Lung microvascular endothelial cell (primary cell): ENCODE data around the gene TRIM47. TPM values are rescaled to one million over a fixed set of nuclear protein-coding genes. Genes with fewer than 3 reads are reported as not detected.
"Not testable (repeated sequence)": the region's sequence is repeated elsewhere in the genome, so short reads cannot be mapped to it uniquely, and the experiment has no call there.

Experiments
- DNase-seq, 2 donors: peaks; one replicate each; pipeline versions ENCODE4 v3.0.0 to v3.0.0-alpha.2; 2010; ENCODE audit warnings: low read depth in 2 of 2
- total RNA-seq: library from RNA; depleted of rRNA; stranded (reverse); fragments of >200 nt; gene quantifications from 2 replicates; pipeline ENCODE4 v1.2.1, GENCODE V29; 2014

The TRIM47 gene
- total RNA-seq, 1 donor from 2014 or later = 56.9 TPM

DNA sequence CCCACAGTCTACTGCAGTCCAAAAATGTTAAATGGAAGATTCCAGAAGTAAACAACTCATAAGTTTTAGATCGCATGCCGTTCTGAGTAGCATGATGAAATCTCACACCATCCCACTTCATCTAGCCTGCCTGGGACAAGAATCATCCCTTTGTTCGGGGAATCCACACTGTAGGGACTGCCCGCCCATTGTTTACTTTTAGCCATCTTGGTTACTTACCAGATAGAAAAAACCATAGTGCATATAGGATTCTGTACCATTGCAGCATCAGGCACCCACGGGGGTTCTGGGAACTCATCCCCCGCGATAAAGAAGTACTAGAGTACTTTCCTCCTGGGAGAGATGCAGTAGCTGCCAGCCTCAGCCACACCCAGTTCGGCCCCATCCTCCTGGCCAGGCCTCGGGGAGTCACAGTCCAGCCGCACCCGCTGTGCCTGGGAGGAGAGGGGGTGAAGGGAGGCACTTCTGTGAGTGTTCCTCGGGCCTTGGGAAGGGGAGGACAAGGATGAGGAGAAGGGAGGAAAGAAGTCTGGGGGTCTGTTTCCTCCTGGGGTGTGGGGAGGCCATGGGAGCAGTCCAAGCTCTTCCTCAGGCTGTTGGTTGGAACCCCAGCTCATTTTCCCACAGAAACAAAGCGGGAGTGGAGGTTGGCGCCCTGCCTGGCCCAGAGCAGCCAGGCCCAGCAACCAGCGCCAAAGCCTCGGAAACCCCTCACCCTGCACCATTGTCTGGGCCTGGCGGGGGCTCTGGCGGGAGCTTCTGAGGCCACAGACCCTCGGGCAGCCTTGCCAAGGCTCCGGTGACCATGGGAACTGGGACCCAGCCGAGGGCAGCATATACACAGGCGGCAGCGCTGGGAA lies 8.9 kb downstream of the TRIM47 start:
- peak; percentile 29 to 95 for DNase-seq

DNA sequence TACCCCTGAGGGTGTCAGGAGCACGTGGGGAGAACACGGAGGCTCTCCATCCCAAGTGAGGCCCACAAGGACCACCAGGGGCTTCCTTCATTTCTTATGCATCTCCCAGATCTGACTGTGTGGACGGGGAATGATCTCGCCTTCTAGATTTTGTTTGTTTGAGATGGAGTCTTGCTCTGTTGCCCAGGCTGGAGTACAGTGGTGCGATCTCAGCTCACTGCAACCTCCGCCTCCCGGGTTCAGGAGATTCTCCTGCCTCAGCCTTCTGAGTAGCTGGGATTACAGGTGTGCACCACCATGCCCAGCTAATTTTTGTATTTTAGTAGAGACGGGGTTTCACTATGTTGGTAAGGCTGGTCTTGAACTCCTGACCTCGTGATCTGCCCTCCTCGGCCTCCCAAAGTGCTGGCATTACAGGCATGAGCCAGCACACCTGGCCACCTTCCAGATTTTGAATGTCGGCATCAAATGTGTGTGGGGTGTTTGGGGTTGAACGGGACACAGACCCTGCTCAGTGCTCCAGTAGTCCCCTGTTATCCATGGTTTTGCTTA lies 9.6 kb downstream of the TRIM47 start:
- DNase-seq = not testable (repeated sequence)

DNA sequence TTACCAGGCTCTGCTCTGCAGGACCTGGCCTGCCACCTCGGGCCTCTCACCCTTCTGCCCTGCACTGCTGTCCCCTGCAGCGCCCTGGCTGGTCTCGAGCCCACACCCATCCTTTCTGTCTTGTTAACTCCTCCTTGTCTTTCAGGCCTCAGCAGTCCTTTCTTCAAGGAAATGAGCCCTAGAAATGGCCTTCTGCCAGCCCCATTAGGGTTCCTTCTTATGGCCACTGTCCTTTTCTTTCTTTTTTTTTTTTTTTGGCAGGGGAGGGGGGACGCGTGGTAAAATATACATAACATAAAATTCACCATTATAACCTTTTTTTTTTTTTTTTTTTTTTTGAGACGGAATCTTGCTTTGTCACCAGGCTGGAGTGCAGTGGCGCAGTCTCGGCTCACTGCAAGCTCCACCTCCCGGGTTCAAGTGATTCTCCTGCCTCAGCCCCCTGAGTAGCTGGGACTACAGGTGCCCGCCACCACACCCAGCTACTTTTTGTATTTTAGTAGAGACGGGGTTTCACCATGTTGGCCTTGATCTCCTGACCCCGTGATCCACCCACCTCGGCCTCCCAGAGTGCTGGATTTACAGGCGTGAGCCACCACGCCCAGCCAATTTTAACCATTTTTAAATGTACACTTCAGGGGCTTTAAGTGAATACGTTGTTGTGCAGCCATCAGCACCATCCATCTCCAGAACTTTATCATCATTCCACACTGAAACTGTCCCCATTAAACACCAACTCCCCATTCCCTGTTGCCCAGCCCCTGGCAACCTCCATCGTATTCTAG lies 12.8 kb downstream of the TRIM47 start:
- DNase-seq = not testable (repeated sequence)

DNA sequence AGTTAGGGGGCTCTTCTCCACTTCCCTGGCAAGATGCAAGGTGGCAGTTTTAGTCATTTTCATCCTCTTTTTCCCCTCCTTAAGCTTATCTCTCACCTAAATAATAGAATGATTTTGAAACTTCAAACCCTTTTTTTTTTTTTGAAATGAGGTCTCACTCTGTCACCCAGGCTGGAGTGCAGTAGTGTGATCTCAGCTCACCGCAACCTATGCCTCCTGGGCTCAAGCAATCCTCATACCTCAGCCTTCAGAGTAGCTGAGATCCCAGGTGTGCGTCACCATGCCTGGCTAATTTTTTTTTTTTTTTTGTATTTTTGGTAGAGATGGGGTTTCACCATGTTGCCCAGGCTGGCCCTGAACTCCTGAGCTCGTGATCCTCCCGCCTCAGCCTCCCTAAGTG lies 13.5 kb downstream of the TRIM47 start:
- not testable (repeated sequence) for DNase-seq

DNA sequence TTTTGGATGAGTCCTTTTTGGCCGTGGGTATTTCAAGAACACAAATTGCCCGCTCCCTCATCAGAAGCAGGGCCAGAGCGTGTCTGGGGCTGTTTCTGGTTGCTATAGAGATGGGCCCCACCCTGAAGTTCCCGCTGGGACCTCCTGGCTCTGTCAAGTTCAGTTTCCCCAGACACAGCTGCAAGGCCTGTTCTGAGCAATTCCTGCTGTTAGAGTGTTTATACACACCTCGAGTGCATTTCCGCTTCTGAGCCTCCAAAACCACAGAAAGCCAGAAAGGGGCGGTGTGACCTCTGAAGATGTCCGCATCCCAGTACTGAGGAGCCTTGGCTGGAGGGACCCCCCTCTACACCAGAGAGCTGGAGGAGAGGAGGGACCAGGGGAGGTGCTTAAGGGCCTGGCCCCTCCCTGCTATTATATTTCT lies 13.9 kb downstream of the TRIM47 start:
- DNase-seq = peak in 1 of 2 donors; percentile 89

DNA sequence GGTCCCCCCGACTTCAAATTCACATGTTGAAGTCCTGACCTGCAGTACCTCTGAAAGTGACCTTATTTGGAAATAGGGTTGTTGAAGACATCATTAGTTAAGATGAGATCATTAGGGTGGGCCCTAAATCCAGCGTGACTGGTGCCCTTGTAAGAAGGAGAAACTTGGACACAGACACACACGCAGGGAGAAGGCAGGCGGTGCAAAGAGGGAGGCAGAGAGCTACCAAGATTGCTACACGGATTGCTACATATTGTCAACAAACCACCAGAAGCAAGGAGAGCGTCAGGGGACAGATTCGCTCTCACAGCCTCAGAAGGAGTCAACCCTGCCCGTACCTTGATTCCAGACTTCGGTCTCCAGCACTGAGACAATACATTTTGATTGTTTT lies 16.5 kb downstream of the TRIM47 start:
- DNase-seq = no peak

DNA sequence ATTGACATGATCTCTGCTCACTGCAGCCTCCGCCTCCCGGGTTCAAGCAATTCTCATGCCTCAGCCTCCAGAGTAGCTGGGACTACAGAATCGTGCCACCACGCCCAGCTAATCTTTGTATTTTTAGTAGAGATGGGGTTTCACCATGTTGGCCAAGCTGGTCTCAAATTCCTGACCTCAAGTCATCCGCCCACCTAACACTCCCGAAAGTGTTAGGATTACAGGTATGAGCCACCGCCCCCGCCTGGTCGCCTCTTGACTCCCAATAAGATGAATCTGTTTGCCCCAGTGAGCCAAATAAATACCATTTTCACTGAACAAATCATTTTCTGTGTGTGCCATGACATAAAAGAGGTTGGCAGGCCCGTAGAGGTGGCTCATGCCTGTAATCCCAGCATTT lies 19.0 kb downstream of the TRIM47 start:
- DNase-seq = not testable (repeated sequence)

DNA sequence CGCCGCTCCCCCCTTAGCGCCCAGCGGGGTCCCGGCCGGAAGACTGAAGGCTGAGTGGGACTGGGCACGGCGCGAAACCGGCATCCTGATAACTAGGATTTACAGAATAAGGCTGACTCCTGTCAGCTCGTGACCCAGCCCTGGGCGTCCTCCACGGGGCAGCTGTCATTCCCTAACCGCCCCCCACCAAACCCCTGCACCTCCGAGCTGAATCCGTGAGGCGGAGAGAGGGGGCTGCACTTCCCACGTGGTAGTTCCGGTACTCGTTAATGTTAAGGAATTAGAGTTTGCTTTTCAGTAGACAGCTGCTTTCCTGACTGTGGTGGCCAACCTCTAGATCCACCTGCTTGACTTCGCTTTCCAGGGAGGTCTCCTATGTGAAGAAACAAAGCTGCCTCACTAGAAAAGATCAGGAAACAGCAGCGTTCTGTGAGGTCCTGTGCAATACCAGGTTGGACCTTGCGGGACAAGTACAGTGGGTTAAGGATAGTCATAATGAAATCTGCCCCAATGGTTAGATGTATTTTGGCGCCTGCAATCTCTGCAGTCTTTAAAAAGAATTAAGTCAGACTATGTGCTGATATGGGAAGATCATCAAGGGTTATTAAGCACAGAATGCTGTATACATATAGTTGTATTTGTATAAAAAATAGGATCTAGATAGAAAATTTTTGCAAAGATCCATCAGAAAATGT lies 22.2 kb downstream of the TRIM47 start:
- peak; percentile 44 to 49 for DNase-seq

DNA sequence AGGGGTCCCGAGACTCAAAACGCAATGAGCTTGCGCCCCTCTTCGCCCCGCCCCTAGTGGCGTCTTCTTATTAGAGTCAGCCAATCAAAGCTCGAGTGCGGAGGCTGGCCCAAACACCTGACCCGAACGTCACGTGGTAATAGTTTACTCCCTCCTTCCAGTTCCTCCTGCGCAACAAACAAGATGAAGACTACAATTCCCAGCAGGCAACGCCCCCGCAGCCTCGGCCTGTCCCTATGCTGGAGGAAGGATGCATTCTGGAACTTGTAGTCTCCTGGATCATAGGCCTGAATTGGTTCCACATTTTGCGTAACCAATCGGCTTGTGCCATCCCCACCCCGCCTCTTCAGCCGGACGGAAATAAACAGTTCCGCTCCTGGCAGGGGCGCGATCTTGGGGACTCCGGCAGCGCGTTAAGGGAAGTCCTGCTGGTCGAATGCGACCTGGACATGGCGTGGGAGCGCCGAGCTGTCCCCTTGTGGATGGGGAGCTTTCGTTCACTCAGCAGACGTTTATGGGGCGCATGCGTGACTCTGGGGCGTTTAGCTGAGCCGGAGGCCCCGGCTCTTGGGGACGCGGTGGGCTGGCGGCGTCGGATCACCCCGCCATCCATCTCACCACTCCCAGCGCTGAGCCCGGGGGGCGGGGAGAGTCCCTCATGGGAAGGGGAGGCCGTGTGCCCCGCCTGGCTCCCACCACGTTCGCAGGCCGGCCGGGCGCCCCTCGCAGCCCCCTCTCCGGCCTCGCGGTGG lies 22.9 kb downstream of the TRIM47 start, which contains the start of gene WBP2:
TSS of gene WBP2 (minus strand) at position 26 of the 752 bp plus-strand sequence. CDS start 38 bp downstream, outside the sequence.
- DNase-seq = peak; percentile 100

DNA sequence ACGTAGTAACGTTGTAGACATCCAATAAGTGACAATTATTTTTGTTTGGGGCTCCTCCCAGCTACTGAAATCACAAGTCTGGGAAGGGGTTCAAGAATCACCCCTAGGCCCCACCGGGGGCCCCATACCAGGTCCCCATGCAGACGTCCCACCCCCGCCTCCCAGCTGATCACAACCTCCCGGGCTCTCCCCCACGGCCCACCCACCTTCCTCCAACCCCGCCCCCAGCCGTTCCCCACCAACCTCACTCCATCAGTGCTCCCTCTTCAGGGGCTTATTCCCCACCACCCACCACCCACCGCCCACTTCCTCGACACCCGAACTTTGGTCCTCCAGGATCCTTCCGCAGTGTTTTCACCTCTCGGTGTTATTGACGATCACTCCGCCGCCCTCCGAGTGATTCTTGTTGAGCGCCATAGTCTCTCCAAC lies 23.5 kb downstream of the TRIM47 start:
- DNase-seq = no peak

DNA sequence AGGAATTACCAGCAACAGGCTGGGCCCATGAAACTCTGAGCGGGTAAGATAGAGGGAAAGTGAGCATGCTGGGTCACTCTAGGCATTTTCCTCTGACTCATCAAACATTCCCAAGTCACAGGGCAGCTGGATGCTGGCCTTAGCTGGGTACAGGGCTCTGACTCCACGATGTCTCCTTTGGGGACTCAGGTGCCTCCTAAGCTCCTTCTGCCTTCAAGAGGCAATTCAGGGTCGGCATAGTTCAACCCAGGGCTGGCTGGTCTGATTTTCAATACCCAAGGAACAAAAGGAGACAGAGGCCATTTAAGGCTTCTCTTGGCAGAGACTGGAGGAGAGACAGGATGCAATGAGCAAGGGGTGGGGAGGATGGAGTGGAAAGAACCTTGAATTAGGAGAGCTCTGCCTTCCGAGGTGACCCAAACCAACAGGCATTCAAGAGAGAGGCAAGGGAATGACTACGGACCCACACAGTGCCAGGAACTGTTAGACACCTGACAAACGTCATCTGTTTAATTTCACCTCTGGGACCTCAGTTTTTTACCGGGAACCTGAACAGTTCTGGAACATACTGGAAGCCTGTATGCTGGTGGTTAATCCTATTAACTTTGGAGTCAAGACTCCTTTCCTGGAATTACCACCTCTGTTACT lies 24.2 kb downstream of the TRIM47 start:
- peak; percentile 73 for DNase-seq

DNA sequence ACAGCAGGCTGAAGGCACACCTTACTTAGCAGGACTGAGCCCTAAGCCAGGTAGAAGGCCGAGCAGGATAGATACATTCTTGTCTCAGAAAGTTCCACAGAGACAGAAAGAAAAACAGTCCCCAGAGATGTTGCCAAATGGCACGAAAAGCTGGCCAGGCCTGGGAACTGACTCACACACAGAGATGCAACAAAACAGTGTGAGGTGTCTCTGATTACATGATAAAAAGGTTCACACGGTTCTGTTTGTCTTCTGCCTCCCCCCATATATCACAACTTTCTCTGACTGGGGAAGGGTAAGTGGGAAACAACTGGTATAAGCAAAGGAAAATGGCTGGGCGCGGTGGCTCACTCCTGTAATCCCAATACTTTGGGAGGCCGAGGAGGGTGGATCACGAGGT lies 24.9 kb downstream of the TRIM47 start:
- peak; percentile 78 to 91 for DNase-seq

DNA sequence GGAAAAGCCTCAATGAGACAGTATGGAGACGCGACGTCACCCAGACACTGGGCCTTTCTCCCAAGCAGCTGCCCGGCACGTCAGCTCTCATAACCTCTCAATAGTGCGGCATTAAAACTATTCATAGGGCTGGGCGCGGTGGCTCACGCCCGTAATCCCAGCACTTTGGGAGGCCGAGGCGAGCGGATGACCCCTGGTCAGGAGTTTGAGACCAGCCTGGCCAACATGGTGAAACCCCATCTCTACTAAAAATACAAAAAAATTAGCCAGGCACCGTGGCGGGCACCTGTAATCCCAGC lies 26.7 kb downstream of the TRIM47 start:
- not testable (repeated sequence) for DNase-seq

DNA sequence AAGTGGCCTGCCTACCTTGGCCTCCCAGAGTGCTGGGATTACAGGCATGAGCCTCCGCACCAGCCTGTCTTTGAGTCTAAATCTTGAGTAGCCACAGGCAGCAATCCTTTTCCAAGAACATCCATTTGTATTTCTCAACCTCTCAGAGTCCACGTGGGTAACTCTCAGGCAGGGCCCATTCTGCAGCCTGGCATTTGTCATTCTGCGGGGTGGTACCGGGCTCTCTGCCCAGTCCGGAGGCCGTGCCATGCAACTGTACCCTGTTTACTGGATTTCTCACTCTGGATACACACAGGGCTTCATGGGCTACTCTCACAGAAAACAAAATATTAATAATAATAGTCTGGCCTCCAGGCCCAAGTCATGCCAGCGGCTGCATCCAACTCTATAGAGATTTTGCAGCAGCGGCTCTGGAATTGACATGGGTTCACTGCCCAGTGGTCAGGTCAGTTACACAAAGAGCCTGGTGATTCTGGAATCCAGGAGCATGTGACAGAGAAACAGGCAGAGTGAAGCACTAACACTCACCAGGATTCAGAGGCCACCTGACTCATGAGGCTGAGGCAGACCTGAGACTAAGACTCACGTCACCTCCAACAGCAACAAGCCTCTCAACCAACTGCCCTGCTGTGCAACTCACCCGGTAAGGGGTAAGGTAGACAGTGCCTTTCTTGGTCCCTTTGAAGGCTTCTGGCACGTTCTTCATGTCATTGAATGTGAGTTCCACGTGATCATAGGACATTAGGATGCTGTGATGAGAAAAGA lies 27.3 kb downstream of the TRIM47 start:
- no peak for DNase-seq

DNA sequence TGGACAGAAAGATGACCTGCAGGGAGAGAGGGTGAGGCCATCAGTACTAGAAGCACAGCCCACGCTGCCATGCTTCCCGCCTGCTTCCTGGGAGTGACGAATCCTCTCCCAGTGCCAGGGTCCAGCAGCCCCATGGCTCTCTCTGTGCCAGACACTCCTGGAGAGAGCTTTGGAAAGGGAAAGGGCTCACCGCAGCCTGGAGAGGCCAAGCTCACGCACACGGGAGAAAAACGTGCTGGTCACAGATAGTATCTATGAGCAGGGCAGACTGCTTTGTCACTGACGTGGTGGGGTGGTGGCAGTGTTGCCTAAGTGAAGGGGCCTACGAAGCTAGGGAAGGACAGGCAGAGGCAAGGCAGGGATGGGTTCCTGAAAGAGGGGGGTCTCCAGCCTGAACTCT lies 28.7 kb downstream of the TRIM47 start:
- peak; percentile 35 to 68 for DNase-seq

DNA sequence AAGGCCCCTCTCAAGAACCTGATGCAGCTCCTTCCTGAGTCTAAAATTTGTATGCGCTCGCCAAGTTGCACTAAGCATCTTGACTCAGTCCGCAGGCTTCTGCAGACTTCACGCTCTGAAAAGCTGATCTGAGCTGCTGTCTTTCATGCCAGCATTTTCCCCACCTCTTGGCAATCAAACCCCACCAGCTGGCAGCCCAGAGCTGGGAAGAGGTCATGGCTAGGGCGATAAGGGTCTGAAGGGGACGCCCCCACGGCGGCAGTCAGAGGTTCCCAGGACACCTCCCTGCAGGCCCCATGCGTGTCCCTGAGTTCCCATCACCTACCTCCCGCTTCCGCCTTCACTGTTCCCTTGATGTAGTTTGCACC lies 29.1 kb downstream of the TRIM47 start:
- peak; percentile 28 to 43 for DNase-seq

DNA sequence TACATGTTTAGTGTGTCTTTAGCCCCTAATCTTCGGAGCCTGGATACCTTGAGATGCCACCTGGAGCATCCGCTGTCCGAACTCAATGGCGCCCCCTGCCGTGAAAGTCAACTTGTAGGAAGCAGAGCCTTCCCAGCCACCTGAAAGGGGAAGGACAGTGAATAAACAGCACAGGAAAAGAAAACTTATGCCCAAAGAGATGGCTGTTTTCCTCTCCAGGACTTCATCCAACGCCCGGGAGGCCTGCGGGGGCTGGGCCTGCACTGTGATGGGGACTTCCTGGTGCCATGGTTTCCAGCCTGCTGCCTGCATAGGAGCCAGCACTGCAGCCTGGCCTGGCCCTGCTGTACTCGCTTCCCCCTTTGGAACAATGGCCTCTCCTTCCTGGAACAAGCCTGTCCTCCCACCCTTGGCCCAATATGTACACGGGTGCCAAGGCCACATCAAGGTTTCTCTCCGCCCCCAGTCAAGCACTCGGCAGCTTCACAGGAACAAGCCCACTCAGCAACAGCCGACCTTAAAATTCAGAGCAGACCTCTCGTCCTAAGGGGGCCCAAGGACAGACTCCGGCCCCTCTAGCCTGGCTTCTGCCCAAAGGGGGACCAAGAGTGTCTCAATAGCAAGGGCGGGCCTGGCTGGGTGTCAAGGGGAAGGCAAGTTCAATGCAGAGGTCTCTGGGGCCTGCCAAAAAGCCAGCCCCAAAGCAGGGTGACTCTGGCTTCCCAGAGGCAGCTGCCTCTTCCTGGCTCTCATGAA lies 29.7 kb downstream of the TRIM47 start:
- DNase-seq = peak; percentile 62 to 98

DNA sequence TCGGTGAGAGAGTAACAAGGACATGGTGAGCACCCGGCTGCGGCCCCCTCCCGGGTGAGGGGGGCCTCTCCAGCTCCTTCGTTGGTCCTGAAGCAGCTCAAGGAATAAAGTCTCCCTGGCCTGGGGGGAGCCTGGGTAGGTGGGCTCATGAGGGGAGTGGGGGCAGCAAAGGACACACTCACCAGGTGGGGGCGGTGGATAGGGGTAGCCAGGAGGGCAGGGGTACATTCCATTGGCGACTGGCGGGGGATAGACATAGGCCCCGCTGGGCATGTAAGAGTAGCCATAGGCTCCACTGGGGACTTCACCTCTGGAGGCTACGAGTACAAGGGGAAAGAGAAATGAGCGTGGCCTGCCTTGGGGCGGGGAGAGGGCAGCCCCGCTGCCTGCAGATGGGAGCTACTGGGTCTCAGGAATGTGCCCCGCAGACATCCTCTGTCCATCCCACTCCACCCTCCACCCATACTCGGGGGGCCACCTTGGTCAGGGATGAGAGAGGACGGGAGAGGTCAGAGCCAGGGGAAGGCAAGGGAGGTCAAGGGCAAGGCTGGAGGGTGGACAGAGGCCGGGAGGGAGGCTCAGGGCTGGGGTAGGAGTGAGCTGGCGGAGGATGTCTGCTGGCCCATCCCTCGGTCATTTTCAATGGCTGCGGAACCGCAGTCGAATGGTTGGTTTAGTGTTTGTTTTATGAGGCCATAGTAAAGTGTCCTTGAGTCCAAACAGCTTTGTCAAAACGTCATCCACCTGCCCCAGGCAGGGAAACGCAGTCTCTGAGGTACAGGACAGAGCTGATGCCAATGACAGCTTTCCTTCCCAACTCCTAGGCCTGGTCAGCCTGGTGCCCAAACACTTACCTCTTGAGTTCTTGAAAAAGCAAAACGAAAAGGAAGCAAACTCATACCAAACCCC lies 30.5 kb downstream of the TRIM47 start:
- no peak for DNase-seq
